GM11168 (cell line): ENCODE results near the gene TMEM165.

Experiments used
- in situ Hi-C: fragments of 300-500 bp; cut with MboI; formaldehyde crosslinking; loops from one replicate; pipeline ENCODE4 v1.12.0; 2022; ENCODE audit warnings: low sequenced_read_pairs; ENCODE audit not compliant: unreplicated experiment

TMEM165 gene

DNA sequence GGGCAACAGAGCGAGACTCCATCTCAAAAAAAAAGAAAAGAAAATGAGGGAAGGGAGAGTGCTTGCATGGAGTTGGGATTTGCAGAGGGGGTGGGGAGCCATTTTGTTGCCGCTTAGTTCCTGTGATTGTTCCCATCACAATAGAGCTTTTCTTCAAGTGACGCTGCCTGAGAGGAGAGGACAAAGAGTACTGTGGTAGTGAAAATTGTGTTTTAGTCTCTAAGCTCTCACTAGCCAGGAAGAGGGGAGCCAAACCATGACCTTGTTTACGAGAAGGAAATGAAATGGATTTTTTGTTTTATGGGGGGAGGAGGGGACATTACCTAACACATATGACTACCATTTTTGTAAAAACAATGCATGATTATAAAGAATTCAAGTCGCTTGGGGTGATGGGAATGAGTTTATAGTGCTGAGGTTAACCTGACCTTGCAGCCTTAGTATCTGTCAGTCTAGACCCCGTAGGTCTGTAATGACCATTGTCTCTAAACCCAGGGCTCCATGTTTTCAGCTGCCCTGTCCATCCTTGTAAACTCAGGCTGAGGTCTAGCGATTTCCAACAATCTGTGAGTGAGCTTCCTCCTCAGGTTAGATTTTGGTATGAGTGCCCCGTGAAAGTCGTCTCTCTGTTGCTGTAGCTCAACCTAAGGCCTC, 30.9 kb upstream of the TMEM165 start:
- in situ Hi-C loops: loop anchor here (25.0 kb wide), 1 partner anchor 497 kb away; the partner anchor contains the start of gene EXOC1

DNA sequence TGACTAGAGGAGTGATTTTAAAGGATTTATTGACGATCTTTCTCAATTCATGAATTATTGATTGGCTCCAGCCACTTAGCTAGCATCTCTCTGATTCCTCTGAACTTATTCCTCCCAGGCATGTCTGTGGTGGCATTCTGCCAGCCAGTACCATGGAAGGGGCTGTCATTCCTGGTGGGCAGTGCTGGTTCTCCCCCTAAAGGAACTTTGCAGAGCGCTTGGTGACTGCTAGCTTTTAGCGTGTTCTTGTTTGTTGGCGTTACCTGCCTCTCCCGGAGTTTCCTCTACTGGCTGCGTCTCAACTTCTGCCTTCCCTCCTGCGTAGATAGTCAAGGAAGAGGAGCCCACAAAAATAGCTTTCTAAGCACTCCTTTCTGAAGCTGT, 30.4 kb upstream of the TMEM165 start:
- in situ Hi-C loops: loop anchor here (25.0 kb wide), 1 partner anchor 497 kb away; the partner anchor contains the start of gene EXOC1

DNA sequence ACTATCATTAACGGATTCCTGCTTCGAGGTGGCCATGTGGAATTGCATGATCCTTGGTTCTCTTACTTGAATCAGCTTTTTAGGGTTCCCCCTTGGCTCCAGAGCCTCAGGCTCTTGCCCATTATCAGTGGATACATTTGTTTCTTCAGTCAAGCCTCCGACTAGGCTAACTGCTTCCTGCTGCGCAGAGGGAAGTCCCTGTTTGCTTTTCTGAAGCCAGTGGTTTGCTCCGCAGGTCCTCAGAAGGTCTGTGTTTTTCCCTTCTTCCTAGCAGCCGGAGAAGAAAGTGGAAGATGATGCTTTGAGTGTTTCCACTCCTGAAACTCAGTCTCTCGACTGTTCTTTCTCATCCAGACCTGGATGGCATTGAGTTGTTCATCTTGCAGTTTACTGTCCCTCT, 29.1 kb upstream of the TMEM165 start:
- in situ Hi-C loops: loop anchor here (25.0 kb wide), 1 partner anchor 496 kb away; the partner anchor contains the start of gene EXOC1

DNA sequence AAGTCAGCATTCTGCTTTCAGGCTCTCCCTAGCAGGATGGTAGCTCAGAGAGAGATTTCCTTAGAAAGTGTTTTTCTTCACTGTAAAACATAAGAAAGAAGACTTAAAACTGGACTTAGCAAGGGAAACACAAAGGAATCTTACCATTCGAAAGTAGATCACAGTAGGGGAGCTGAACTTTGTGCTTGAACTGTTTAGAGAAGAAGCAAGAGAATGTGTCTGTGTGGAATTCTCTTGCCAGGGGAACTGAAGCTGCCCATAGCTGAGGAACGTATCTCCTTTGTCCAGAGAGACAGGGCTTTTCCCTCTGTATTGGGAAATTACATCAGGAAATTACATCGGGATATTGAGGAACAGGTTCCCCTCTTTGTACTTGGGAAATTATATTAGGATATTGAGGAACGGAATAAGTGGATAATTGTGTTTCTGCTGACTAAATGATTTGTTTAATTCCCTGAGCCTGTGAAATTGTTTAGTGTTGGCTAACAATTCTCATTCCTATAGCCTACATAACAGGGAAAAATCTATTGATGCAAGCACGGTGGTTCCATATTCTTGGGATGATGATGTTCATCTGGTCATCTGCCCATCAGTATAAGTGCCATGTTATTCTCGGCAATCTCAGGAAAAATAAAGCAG, 28.6 kb upstream of the TMEM165 start:
- in situ Hi-C loops: loop anchor here (25.0 kb wide), 1 partner anchor 495 kb away; the partner anchor contains the start of gene EXOC1

DNA sequence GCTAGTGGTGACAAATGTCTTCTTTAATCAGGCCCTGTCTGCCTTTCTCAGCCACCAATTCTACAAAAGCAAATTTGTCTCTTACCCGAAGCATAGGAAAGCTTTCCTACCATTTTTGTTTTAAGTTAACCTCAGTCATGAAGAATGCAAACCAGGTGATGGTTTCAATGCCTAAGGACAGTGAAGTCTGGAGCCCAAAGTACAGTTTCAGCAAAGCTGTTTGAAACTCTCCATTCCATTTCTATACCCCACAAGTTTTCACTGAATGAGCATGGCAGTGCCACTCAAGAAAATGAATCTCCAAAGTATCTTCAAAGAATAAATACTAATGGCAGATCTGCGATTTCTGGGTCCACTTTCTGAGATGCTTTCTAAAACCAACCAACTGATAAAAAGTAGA, 25.8 kb upstream of the TMEM165 start:
- in situ Hi-C loops: loop anchor here (25.0 kb wide), 1 partner anchor 492 kb away; the partner anchor contains the start of gene EXOC1

DNA sequence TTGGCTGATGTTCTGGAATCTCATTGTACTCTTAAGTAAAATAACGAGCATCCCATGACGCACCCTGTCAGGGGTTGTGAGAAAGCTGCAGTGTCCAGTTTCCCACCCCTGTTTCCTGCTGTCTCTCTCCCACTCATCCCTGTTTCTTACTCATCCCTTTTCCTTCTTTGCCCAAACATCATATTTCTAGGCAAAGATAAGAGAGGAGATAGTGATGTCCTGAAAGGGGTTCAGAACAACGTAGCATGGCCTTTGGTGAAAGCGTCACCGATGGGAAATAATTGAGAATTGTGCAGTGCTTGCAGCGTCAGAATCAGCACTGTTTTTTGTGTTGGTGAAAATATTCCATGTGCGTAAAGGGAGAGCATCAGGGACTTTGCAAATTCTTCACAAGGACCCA, 23.5 kb upstream of the TMEM165 start:
- in situ Hi-C loops: loop anchor here (25.0 kb wide), 1 partner anchor 490 kb away; the partner anchor contains the start of gene EXOC1

DNA sequence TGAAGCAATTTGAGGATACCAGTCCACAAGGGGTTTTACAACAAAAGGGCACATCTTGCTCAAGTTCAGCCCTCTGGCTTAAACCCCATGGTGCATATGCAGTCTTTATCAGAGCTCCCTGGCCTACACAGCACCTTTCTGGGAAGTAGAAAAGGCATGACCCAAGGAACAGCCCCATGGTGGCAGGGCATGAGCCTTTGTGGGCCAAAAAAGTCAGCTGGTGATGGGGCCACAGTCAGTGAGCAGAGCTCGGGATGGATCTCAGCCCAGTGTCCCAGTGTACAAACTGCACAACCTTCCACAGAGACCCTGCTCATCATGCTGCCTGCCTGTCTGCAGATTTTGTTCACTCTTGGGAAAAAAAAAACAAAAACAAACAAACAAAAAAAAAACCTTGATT, 22.3 kb upstream of the TMEM165 start:
- in situ Hi-C loops: loop anchor here (25.0 kb wide), 1 partner anchor 489 kb away; the partner anchor contains the start of gene EXOC1

DNA sequence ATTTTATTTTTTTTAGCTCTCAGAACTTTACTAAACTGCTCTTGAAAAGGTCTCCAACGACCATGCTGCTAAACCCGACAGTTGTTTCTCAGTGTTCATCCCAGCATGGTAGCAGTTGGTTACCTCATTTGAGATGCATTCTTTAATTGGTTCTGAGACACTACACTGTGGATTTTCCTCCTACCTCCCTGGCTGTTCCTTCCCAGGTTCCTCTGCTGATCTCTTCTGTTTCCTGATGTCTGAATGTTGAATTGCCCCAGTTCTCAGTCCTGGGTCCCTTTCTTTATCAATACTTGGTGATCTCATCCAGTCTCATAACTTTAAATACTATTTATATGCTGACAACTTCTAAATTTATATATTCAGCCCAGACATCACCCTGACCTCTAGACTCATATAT, 19.1 kb upstream of the TMEM165 start:
- in situ Hi-C loops: no loop called here

DNA sequence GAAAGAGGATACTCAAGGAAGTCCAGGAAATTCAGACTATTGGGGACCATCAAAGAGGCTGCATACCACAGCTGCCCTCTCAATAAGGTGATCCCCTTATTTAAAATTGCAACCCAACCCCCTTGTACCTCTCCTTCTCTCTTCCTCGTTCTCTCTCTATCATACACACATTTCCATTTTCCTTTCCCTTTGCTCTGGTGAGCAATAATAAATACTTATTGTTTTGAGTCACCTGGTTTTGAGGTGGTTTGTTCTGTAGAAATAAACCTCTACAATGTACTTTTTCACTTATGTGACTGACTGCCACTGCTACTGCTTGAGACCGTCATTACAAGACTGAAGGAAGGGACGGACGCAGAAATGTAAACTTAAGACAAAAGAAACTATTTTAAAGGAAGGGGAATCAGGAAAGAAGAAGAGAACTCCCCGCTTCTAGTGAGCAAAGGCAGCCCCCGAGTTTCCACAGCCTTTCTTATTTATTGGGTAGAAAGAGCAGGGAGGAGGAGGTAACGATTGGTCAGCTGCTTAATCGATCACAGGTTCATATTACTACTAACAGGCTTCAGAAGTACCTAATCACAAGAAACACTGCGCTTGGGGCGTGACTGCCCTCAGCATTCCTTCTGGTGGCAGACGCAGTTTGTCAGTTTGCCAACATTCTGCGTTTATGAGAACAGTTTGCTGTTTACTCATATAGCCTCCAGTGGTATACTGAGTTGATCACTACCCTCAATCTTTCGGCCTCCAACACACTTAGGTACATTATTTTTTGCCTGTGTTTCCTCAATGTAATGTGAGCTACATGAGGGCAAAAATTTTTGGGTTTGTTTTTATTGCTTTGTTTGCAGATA, 16.9 kb upstream of the TMEM165 start:
- in situ Hi-C loops: no loop called here

DNA sequence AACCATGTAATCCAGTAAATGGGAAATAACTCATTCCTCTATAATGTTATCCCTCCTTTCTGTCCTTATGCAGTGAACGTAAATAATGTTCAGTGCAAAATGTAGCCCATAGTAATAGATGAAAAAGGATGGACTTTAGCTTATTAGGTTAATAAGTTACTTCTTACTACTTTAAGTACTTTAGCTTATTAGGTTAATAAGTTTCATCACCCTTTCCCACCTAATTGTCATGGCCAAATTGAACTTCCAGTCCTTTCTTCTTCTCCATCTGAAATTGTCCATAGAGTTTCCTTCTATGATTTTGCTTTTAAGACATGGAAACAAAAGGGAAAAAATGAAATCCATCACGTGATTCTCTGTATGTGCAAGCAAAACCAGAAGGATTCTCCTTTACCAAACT, 15.2 kb upstream of the TMEM165 start:
- in situ Hi-C loops: no loop called here

DNA sequence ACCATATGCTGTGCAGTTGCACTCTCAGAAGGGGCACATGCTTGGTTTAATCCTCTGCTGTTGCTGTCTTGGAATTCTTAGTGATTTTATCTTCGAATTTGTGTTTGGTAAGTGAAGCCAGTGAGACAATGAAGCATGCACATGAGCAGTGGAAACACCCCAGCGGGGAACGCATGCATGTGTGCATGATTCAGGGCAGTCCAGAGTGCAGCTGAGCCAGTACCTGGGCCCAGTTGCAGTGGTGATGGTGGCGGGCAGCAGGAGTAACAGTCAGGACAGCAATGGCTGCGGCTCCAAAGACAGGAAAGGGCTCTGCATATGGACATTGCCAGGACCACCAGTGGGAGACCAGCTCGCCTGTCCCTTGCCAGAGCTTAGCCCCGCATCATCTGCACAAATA, 14.3 kb upstream of the TMEM165 start:
- in situ Hi-C loops: no loop called here

DNA sequence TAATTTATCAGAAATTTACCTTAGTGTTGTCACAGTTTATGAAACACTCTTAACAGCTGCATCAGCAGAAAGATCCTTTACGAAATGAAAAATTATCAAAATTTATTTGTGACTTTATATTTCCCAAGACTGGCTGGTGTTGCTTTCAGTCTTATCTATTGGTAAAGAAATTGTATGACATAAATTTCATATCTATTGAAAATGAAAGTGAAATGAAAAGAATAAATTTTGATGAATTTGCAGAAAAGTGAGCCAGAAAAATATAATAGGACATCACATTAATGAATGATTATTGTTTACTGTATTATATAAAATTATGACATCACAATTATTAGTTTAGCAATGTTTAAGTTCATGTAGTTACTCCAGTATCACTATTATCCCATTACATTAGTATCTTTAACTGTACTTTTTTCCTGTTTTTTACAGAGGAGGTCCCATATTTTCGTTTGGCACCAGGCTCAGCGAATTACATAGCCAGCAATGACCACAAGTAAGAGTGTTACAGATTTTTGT, 13.2 kb upstream of the TMEM165 start:
- in situ Hi-C loops: no loop called here

DNA sequence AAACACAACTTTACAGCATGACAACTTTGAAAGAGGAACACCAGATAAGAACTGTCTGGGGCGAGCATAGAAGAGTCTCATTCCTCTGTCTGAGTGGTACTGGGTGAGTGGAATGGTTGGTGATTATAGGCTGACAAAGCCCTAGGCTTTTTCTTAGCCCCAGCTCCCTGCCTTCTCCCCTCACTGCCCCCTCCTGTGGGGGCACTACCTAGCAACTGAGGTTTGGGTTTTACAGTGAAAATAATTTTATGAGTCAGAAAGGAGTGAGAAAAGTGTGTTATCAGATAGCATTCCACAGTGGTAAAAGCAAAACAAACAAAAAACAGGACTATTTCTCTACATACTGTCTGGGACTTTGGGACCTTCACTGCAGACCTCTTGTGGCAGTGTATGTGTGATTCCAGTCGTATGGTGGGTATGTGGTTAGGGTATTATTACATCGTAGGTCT, 10.5 kb upstream of the TMEM165 start:
- in situ Hi-C loops: no loop called here

DNA sequence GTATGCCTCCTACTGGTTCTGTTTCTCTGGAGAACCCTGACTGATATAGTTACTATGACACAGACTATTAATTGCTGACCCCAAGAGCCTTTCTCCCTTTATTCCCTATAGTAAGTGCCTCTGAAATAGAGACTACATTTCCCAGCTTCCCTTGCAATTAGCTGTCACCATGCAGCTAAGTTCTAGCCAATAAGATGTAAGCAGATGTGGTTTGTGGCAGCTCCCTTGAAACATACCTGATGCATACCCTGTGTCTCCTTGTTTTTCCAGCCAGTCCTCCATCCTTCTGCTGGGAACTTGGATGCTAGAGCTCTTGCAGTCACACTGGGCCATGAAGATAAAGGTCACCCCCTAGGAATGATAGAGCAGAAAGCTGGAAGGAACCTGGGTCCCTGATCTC, 9.7 kb upstream of the TMEM165 start:
- in situ Hi-C loops: no loop called here

DNA sequence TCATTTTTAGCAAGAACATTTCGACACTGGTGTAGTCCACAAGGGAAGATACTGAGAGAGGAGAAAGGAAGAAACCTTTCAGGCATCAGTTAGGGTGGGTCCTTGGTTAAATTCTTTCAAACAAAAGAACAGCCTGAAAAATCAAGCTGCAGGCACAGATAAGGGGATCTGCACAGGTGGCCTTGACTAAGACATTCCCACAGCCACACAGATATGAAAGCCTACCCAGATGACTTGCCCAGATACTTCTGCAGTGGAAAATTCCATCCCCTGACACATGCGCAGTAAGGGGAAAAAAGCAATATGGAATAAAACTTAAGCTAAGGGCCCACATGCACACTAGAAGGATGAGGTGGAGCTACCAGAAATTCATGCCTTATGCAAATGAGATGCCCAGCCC, 8.9 kb upstream of the TMEM165 start:
- in situ Hi-C loops: no loop called here

DNA sequence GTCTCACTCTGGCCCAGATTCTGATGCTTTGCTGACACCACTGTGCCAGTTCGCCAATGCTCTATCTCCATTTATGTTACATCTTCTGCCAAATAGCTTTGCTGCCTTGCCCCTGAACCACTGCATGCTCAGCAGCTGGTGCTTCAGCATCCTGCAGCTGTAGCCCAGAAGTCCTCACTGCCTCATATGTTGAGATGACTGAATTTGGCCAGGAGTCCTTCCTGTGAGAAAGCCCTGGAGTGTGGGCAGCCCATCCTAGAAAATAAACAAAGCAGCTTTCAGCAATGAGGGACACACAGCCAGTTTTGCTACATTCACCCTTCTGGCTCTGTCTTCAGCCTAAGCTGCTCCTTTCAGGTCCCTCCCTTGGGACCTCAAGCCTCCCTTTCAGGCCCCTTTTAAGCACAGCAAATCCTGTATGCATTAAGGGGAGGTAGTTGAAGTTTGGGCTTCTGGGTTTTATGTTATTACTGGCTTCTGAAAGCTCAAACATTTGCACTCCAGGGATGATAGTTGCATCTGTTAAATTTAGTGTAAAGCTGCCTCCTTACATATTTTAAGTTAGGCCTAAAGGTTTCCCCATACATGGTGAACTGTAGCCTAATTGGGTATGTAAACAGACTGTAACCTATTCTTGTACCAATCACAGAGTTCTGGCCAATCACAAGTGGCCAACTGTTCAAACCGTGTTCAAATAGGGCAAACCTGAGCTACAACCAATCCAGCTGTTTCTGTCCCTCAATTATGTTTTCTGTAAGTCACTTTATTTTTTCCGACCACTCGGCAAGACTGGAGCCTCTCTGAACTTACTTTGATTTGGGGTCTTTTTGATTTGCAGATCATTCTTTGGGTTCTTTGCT, 2.1 kb upstream of the TMEM165 start:
- in situ Hi-C loops: no loop called here

DNA sequence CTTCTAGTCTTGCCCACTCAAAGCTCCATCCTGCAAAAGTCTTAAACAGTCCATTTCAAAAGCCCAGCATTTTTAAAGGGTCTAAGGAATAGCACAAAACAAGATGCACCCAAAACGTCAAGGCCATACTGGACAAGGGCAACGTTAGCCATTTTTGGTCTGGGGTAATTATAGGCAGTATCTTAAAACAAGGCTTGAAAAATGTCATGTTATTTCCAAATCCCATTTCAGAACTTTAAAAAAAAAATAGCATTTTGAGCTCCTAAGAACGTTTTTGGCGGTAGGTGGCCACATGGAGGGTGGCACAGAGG, 584 bp upstream of the TMEM165 start:
- in situ Hi-C loops: no loop called here

DNA sequence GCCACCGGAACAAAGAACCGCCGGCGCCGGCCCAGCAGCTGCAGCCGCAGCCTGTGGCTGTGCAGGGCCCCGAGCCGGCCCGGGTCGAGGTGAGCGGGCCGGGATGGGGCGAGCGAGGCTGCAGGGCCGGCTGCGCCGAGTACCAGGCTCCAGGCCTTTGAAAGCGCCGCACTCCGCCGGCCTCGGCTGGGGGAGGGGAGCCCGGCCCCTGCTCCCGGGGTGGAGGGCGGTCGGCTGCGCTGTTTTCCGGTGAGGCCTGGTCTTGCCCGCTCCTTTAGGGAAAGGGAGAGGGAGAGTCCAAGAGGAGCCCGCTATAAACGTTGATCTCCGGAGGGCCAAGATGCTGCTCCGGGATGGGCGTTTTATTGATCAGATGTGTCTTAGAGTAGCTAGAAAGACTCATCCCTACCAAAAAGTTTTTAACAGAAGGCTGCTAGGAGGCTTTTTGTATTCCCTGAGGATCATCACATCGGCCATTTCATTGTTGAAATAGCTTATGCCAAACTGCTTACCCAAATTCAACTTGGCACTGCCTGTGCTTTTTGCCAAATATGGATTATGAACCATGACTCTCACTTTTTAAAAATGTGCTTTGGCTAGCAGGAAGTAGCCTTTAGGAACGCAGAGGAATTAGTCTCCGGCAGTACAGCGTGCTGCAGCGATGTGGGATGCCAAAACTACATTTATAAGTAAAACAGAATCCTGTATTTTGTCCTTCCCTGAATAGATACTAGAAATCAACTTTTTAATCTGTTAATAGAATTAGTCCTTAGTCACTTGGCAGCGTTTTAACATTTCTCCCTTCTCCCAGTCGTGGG, 760 bp downstream of the TMEM165 start:
- in situ Hi-C loops: no loop called here

DNA sequence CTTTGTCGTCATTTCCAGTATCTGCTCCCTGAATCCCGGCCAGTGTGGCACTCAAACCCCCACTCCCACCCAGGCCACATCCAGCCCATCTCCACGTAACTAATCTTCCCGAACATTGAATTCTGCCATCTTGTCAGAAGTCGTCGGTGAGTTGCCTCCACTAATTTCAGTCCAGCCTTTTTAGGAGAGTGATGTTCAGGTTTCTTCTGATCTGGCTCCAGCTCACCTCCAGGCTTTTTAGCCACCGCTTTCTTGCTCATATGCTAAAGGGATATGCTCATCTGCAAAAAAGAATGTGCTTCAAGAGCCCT, 1.3 kb downstream of the TMEM165 start:
- in situ Hi-C loops: no loop called here
